Cardiac muscle cell (in vitro differentiated cells and primary cell): ENCODE data around the gene NDUFA1. TPM values are rescaled to one million over a fixed set of nuclear protein-coding genes. Genes with fewer than 3 reads are reported as not detected.
A peak's percentile ranks its signal among the peaks of the same experiment; 100 is the strongest.
"Not testable (repeated sequence)": the region's sequence is repeated elsewhere in the genome, so short reads cannot be mapped to it uniquely, and the experiment has no call there.

Source experiments
- DNase-seq, 2 donors: peaks; one replicate each; pipeline versions ENCODE4 v3.0.0 to v3.0.0-alpha.2; 2010 to 2017; ENCODE audit warnings: low read depth in 1 of 2, low spot score in 1 of 2
- H3K27ac ChIP-seq: fragments of 200-600 bp; sonication (generic); 2 replicates; pipeline ENCODE4 v1.5.1; 2016
- H3K27me3 ChIP-seq: fragments of 200-600 bp; sonication (generic); 2 replicates; pipeline ENCODE4 v1.6.0; 2016; ENCODE audit warnings: control low read depth
- H3K36me3 ChIP-seq: fragments of 200-600 bp; sonication (generic); 2 replicates; pipeline ENCODE4 v1.5.1; 2016; ENCODE audit warnings: control low read depth
- H3K4me1 ChIP-seq: fragments of 200-600 bp; sonication (generic); 2 replicates; pipeline ENCODE4 v1.8.1; 2017; ENCODE audit warnings: low read depth, mild to moderate bottlenecking, mixed run types
- H3K4me3 ChIP-seq: fragments of 200-600 bp; sonication (generic); 2 replicates; pipeline ENCODE4 v1.5.1; 2016; ENCODE audit warnings: mild to moderate bottlenecking
- H3K9me3 ChIP-seq: fragments of 200-600 bp; sonication (generic); 2 replicates; pipeline ENCODE4 v1.5.1; 2017; ENCODE audit warnings: low read depth, mild to moderate bottlenecking, control low read depth
- CTCF ChIP-seq: IDR thresholded peaks from 2 replicates; pipeline ENCODE4 v1.5.1; 2012; ENCODE audit warnings: low read depth, mild to moderate bottlenecking, low read length
- polyA plus RNA-seq: library from polyadenylated mRNA; unstranded; fragments of >200 nt; fragmentation: Nextera tagmentation; extraction: Ambion mirVana; gene quantifications from 2 replicates; pipeline ENCODE4 v1.2.1, GENCODE V29; 2016
- total RNA-seq: library from RNA; depleted of rRNA; stranded (reverse); fragments of >200 nt; gene quantifications from 2 replicates; pipeline ENCODE4 v1.2.3, GENCODE V29; 2016

Gene NDUFA1
- total and polyA plus RNA-seq, 2 experiments from 2014 or later, result 38.3 to 587 TPM

GRCh38 chrX:119880076-119880475, 8.4 kb downstream of the NDUFA1 start:
- H3K27ac ChIP-seq, result no peak overlapping the region
- H3K27me3 ChIP-seq, result no peaks in the 10 kb centered on the region
- H3K36me3 ChIP-seq, result no peaks in the 10 kb centered on the region
- H3K4me1 ChIP-seq, result no peaks in the 10 kb centered on the region
- no peak for TF ChIP-seq CTCF
- no peak overlapping the region for H3K4me3 ChIP-seq
- DNase-seq, result no peak
- no peaks in the 10 kb centered on the region for H3K9me3 ChIP-seq

GRCh38 chrX:119880552-119881437, 9.2 kb downstream of the NDUFA1 start:
- peak; percentile 67 for TF ChIP-seq CTCF
- Histone ChIP-seq H3K36me3 (no peaks in the 10 kb centered on the region), H3K27ac (no peak overlapping the region), H3K4me3 (no peak overlapping the region), H3K4me1 (no peaks in the 10 kb centered on the region), H3K9me3 (no peaks in the 10 kb centered on the region), H3K27me3 (no peaks in the 10 kb centered on the region)
- DNase-seq, result peak; percentile 17 to 66

GRCh38 chrX:119885554-119886428, 14.2 kb downstream of the NDUFA1 start:
- H3K27ac ChIP-seq, result no peak overlapping the region
- DNase-seq, result peak in 1 of 2 donors; percentile 11
- H3K4me1 ChIP-seq, result no peaks in the 10 kb centered on the region
- H3K9me3 ChIP-seq, result no peaks in the 10 kb centered on the region
- no peak overlapping the region for H3K4me3 ChIP-seq
- no peaks in the 10 kb centered on the region for H3K27me3 ChIP-seq
- no peaks in the 10 kb centered on the region for H3K36me3 ChIP-seq
- TF ChIP-seq CTCF, result no peak

GRCh38 chrX:119887721-119888425, 16.2 kb downstream of the NDUFA1 start:
- peak; percentile 64 to 65 for DNase-seq
- Histone ChIP-seq H3K36me3 (no peaks in the 10 kb centered on the region), H3K4me3 (peak overlapping the region; percentile 35), H3K9me3 (no peaks in the 10 kb centered on the region), H3K4me1 (no peaks in the 10 kb centered on the region), H3K27ac (no peak overlapping the region), H3K27me3 (no peaks in the 10 kb centered on the region)
- TF ChIP-seq CTCF, result peak; percentile 67

- H3K36me3 ChIP-seq, H3K4me3 ChIP-seq, H3K4me1 ChIP-seq, H3K9me3 ChIP-seq, H3K27me3 ChIP-seq, H3K27ac ChIP-seq, DNase-seq: not testable (repeated sequence)
Measured at GRCh38 chrX:119890626-119891025, 19.0 kb downstream of the NDUFA1 start.

GRCh38 chrX:119891961-119892692, 20.5 kb downstream of the NDUFA1 start:
- H3K4me1 ChIP-seq, H3K9me3 ChIP-seq, H3K27ac ChIP-seq, H3K4me3 ChIP-seq, H3K27me3 ChIP-seq, H3K36me3 ChIP-seq, DNase-seq: not testable (repeated sequence)
